ENCODE measurements around the gene WDR88.
"Not testable (repeated sequence)": the region's sequence is repeated elsewhere in the genome, so short reads cannot be mapped to it uniquely, and the experiment has no call there.

GRCh38 chr19:33209850-33210230 is 77.9 kb downstream of the WDR88 start:
- not testable (repeated sequence) for TF ChIP-seq CTCF (IDR thresholded peaks at IDR 0.05); POLR2A (IDR thresholded peaks at IDR 0.05); EP300 (IDR thresholded peaks at IDR 0.05; ENCODE audit: low read depth); POLR2AphosphoS5 (IDR thresholded peaks at IDR 0.05)

Measured in transverse colon (tissue), 4 donors.